Forelimb muscle (tissue), 1 donor: ENCODE results near the gene SMPD2. TPM values are rescaled to one million over a fixed set of nuclear protein-coding genes. Genes with fewer than 3 reads are reported as not detected.

Experiments used
- DNase-seq: peaks from one replicate; pipeline ENCODE4 v3.0.0-alpha.2; 2013; ENCODE audit warnings: low read depth
- polyA plus RNA-seq: library from polyadenylated mRNA; unstranded; fragments of 120-200 nt; gene quantifications from one replicate; pipeline ENCODE4 v1.2.1, GENCODE V29; 2013; ENCODE audit not compliant: insufficient read length

SMPD2 gene
- polyA plus RNA-seq, 1 donor = 4.2 TPM

DNA sequence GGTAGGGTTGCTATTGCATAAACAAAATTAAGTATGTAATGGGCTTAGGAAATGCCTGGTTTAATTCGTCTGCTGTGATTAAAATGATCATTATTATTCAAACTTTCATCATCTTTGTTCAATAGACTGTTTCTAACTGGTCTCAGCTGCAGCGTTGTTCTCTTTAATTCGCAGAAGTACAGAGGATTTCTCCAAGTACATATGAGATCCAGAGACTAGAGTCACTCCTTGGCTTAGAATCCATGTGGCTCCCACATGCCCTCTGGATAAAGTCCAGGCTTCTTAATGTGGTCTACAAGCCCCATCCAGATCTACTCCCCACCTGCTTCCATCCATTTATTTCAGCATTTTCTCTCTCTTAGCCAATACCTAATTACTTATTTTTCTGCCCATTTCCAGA lies 43.6 kb downstream of the SMPD2 start:
- no peak for DNase-seq

DNA sequence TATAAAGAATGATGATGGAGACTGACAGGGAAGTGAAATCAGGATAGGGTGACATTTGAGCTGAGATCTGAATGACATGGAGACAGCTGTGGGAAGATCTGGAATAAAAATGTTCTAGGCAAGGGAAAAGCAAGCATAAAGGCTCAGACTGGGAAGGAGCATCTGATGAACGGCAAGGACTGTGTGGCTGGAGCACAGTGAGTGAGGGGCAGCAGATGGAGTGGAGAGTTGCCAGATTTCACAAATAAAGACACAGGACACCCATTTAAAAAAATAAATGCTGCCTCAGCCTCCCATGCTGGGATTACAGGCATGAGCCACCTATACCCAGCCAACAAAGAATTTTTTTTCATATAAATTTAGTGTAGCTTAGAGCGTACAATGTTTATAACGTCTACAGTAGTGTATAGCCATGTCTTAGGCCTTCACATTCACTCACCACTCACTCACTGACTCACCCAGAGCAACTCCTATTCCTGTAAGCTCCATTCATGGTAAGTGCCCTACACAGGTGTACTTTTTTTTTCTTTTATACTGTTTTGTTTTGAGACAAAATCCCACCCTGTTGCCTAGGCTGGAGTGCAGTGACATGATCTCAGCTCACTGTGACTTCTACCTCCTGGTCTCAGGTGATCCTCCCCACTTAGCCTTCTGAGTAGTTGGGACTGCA lies 44.9 kb downstream of the SMPD2 start:
- DNase-seq = no peak

DNA sequence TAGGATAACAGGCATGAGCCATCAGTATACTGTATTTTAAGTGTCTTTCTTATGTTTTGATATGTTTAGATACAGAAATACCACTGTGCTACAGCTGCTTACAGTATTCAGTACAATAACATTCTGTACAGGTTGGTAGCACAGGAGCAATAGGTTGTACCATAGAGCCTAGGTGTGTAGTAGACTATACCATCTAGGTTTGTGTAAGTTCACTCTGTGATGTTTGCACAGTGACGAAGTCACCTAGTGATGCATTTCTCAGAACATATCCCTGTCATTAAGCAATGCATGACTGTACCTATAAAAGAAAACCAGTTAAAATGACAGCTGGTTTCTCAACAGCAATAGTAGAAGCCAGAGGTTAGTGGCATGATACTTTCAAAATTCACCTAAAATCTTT lies 45.5 kb downstream of the SMPD2 start:
- DNase-seq = no peak

DNA sequence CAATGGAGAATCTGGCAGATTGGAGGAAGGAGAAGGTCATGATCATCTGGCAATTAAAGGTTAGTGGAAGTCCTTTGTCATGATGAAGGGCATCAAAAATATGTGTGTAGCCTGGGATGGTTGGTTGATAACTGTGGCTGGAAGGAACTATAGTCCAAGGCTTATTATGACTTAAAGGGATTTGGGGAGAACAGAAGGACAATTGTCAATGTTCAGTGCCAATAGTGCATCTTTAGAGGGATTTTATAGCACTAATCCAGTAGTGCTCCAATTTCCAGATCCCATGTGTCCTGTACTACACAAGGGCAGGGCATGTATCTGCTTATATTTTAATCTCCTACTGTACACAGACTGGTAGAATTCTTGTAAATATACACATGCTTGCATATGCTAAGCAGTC lies 47.5 kb downstream of the SMPD2 start:
- no peak for DNase-seq

DNA sequence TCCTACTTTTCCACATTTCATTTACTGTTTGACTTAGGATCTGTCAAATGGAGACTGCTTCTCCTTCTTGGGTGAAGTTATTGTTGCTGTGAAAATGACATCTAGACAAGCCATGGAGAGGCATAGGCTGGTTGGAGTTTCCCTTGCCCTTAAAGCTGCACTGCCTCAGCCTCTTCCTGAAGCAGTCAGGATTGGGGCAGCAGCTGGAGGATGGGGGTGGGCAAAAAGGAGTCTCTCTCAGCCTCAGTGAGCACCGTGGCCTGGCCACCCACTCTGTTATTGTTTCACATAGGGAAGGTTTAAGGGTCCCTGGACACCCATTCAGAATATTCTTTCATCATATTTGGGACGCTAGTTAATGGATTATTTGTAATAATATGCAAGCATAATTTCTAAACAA lies 50.2 kb downstream of the SMPD2 start:
- DNase-seq = no peak

DNA sequence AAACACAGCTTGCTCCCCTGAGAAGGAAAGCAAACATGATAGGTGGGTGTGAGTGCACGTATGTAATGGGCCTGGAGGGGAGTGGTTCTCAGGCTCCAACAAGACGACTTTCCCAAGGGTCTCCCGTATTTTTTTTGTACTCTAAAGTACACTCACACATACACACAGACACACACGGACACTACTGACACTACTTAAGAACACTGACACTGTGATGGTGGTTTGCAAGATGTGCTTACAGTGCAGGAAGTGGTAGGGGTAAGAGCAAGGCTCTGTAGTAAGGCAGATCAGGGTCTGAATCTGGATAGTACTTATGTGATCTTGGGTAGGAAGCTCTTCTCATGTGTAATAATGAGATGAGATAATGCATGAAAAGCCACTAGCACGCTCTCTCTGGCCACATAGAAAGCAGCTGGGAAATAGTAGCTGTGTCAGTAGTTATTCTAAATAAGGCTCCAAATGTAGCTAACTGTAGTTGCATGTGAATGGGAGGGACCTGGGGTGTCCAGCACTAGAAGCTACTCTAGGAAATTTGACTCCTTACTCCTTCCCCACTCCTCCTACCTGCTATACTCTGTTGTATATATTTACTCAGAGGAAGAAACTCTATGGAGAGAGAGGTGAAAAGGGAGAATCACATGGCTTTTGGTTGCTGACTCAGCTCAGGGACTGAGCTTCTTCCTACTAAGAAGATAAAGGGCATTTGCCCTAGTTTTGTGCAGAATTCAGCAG lies 50.8 kb downstream of the SMPD2 start:
- no peak for DNase-seq

Other genes starting within 250 kb of the SMPD2 start
- gene CD164, start 58.3 kb upstream of the SMPD2 start, polyA plus RNA-seq = 226 TPM
- 5.2 TPM for gene PPIL6, start 96 bp upstream of the SMPD2 start, polyA plus RNA-seq
- 56.6 TPM for gene MICAL1, start 15.0 kb downstream of the SMPD2 start, polyA plus RNA-seq
- 4.2 TPM for gene ZBTB24, start 42.5 kb downstream of the SMPD2 start, polyA plus RNA-seq